Adrenal gland (tissue), 12 donors: Measurements from ENCODE around the gene ETNPPL. TPM values are rescaled to one million over a fixed set of nuclear protein-coding genes. Genes with fewer than 3 reads are reported as not detected.

Source experiments
- DNase-seq, 7 donors: peaks; one replicate each; pipeline ENCODE4 v3.0.0-alpha.2; 2019 to 2020
- H3K27ac ChIP-seq, 5 donors: fragments of 200-600 bp; sonication (generic) in 4 of 5; 1 replicate in 3 of 5; 2 replicates in 2 of 5; pipeline versions ENCODE4 v1.5.1 to v1.8.0; 2016 to 2020; ENCODE audit warnings: mild to moderate bottlenecking in 1 of 5
- H3K27me3 ChIP-seq: fragments of 200-600 bp; 2 replicates; pipeline ENCODE4 v1.8.0; 2021
- H3K36me3 ChIP-seq, 2 donors: fragments of 200-600 bp; replicated peaks in 1 of 2; 1 replicate in 1 of 2; 2 replicates in 1 of 2; pipeline versions ENCODE4 v1.5.1 to v1.8.0; 2018 to 2022
- H3K4me1 ChIP-seq, 2 donors: fragments of 200-600 bp; replicated peaks in 1 of 2; 1 replicate in 1 of 2; 2 replicates in 1 of 2; pipeline versions ENCODE4 v1.5.1 to v1.8.0; 2018 to 2021
- H3K4me3 ChIP-seq, 4 donors: fragments of 200-600 bp; sonication (generic) in 3 of 4; one replicate each; pipeline ENCODE4 v1.5.1; 2016 to 2018
- H3K9me3 ChIP-seq, 3 donors: fragments of 200-600 bp; sonication (generic) in 1 of 3; replicated peaks in 1 of 3; 1 replicate in 2 of 3; 2 replicates in 1 of 3; pipeline versions ENCODE4 v1.5.1 to v1.8.0; 2016 to 2021
- CTCF ChIP-seq, 6 experiments: fragments of 450-650 bp in 4 of 6; fragments of 200-600 bp in 2 of 6; sonication (generic) in 1 of 6; IDR thresholded peaks; 1 replicate in 5 of 6; 2 replicates in 1 of 6; pipeline versions ENCODE4 v1.5.1 to v1.8.0; 2016 to 2021; ENCODE audit warnings: antibody characterized with exemption in 6 of 6, mild to moderate bottlenecking in 2 of 6, moderate library complexity in 1 of 6
- POLR2A ChIP-seq, 2 donors: fragments of 450-650 bp; IDR thresholded peaks; one replicate each; pipeline ENCODE4 v1.6.1; 2017; ENCODE audit warnings: antibody characterized with exemption in 2 of 2, mild to moderate bottlenecking in 2 of 2, moderate library complexity in 1 of 2
- WGBS, 4 donors: extraction: QIAGEN DNeasy Blood & Tissue Kit in 2 of 4; methylation state at CpG; one replicate each; pipeline versions ENCODE4 v1.1.5 to v1.1.7; 2013 to 2017; 5-methylcytosine and 5-hydroxymethylcytosine counted together
- intact Hi-C, 2 donors: fragments of 100-400 bp; cut with DNase I; formaldehyde crosslinking; loops; one replicate each; pipeline versions ENCODE4 v1.14.1 to v1.15.0; 2022 to 2023
- polyA plus RNA-seq, 3 donors: library from polyadenylated mRNA; stranded (reverse); fragments of 200-250 nt in 2 of 3; fragments of 350-450 nt in 1 of 3; fragmentation: Illumina TruSeq in 1 of 3; extraction: RNeasy Lipid Tissue Mini Kit (QIAGEN cat#74804) in 1 of 3; gene quantifications; one replicate each; pipeline ENCODE4 v1.2.3, GENCODE V29; 2013 to 2014
- total RNA-seq, 9 donors: library from RNA; depleted of rRNA in 4 of 9; stranded (reverse); fragments of >200 nt in 4 of 9; fragments of 120-200 nt in 1 of 9; fragmentation: NEBNext Ultra II Directional in 1 of 9; extraction: Animal tissue kit (Norgen Biotek cat#: 25700) in 1 of 9; gene quantifications; one replicate each; pipeline versions ENCODE4 v1.1.0 to v1.2.4, GENCODE V29; 2013 to 2023
- donor health status: healthy with polysubstance abuse.
- donor health status: Bipolar disorder and iron deficiency.
- donor health status: DM: yes; HTN: yes; CAD: no.
- donor health status: DM: no; HTN: no; CAD: no.
- donor health status: DM: no; HTN: no; CAD: no.
- donor health status: DM: yes; HTN: yes; CAD: no.

Gene ETNPPL
- total and polyA plus RNA-seq, 12 donors = 0.56 to 41.8 (median 2.6) TPM

GRCh38 chr4:108742451-108743420 is 20.1 kb downstream of the ETNPPL start:
- Histone ChIP-seq H3K9me3 (no peaks in the 10 kb centered on the region), H3K36me3 (no peaks in the 10 kb centered on the region), H3K27ac (no peak overlapping the region), H3K4me1 (no peaks in the 10 kb centered on the region), H3K27me3 (no peaks in the 10 kb centered on the region), H3K4me3 (no peak overlapping the region)
- WGBS, 4 donors = 72 to 79% (median 78%) methylated on average over 13 of the region's 13 CpGs
- no peak for TF ChIP-seq CTCF (IDR thresholded peaks at IDR 0.05)
- TF ChIP-seq POLR2A (IDR thresholded peaks at IDR 0.05) = no peak
- DNase-seq = peak in 1 of 7 donors; percentile 56
- intact Hi-C loops = no loop called here

GRCh38 chr4:108738003-108738706 is 24.7 kb downstream of the ETNPPL start:
- Histone ChIP-seq H3K4me1 (no peaks in the 10 kb centered on the region), H3K27ac (no peak overlapping the region), H3K4me3 (no peak overlapping the region), H3K27me3 (no peaks in the 10 kb centered on the region), H3K9me3 (no peaks in the 10 kb centered on the region), H3K36me3 (no peaks in the 10 kb centered on the region)
- TF ChIP-seq POLR2A (IDR thresholded peaks at IDR 0.05) = no peak
- TF ChIP-seq CTCF (IDR thresholded peaks at IDR 0.05) = no peak
- intact Hi-C loops = no loop called here
- WGBS, 4 donors = 72 to 96% (median 86%) methylated on average over 2 of the region's 2 CpGs
- no peak for DNase-seq

GRCh38 chr4:108731006-108731405 is 31.8 kb downstream of the ETNPPL start:
- H3K4me3 ChIP-seq = no peak overlapping the region
- H3K36me3 ChIP-seq = no peaks in the 10 kb centered on the region
- H3K4me1 ChIP-seq = no peaks in the 10 kb centered on the region
- intact Hi-C loops = no loop called here
- no peak for TF ChIP-seq CTCF (IDR thresholded peaks at IDR 0.05)
- no peak for TF ChIP-seq POLR2A (IDR thresholded peaks at IDR 0.05)
- H3K27me3 ChIP-seq = no peaks in the 10 kb centered on the region
- peaks cover 0 to 4% (median 0%) of the 10 kb centered on the region in 3 donors for H3K9me3 ChIP-seq
- 59 to 81% (median 64%) methylated on average over 3 of the region's 3 CpGs for WGBS, 4 donors
- DNase-seq = no peak
- no peak overlapping the region for H3K27ac ChIP-seq

DNA sequence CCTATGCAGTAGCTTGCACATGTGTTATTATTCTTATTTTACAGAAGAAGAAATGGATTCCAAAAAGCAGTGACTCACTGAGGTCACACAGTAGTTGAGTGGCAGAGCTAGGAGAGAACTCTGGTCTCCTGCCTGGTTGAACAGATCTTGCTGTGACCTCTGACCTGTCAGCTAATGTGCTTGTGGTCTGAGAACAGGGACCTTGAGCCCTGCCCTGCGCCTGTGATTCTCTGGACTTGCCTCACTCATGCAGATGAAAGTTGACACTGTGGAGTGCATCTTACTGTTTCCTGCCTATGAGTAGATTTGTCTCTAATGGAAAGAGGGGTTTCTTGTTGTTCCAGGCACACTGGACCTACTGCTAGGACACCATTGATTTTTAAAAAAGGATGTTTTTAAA is 32.3 kb downstream of the ETNPPL start:
- intact Hi-C loops = no loop called here
- TF ChIP-seq POLR2A (IDR thresholded peaks at IDR 0.05) (no peak), CTCF (IDR thresholded peaks at IDR 0.05) (no peak)
- no peaks in the 10 kb centered on the region for H3K36me3 ChIP-seq
- peaks cover 0 to 4% (median 0%) of the 10 kb centered on the region in 3 donors for H3K9me3 ChIP-seq
- H3K4me1 ChIP-seq = no peaks in the 10 kb centered on the region
- H3K27me3 ChIP-seq = no peaks in the 10 kb centered on the region
- DNase-seq = no peak
- WGBS, 4 donors = 56 to 67% (median 60%) methylated on average over 1 of the region's 1 CpG
- H3K27ac ChIP-seq = no peak overlapping the region
- no peak overlapping the region for H3K4me3 ChIP-seq
